Fibroblast of pulmonary artery (primary cell): ENCODE data around the gene SSNA1.

Experiments used
- DNase-seq: peaks from one replicate; pipeline ENCODE4 v3.0.0-alpha.2; 2010; ENCODE audit warnings: low read depth
- H3K4me3 ChIP-seq: replicated peaks from 2 replicates; pipeline ENCODE4 v1.5.1; 2011; ENCODE audit warnings: low read depth, mild to moderate bottlenecking, control low read depth, low read length, moderate library complexity
- CTCF ChIP-seq: IDR thresholded peaks from 2 replicates; pipeline ENCODE4 v1.5.1; 2011; ENCODE audit warnings: mild to moderate bottlenecking, control low read depth, low read length, inconsistent platforms; ENCODE audit errors: missing control alignments

The SSNA1 gene

GRCh38 chr9:137188490-137189296 lies at the start of gene SSNA1, which contains the start of gene ANAPC2:
TSS of gene SSNA1 (plus strand) at chr9:137188676. CDS start at chr9:137188727, 51 bp downstream.
TSS of gene ANAPC2 (minus strand) at chr9:137188560. CDS start at chr9:137188532, 28 bp downstream.
- DNase-seq = peak; percentile 96
- peak; percentile 43 for TF ChIP-seq CTCF
- H3K4me3 ChIP-seq = peak within 1 kb of the TSS; percentile 94

GRCh38 chr9:137138722-137139467 lies 49.6 kb upstream of the SSNA1 start, which contains the start of gene GRIN1:
TSS of gene GRIN1 (plus strand) at chr9:137139154. CDS start at chr9:137139487, 333 bp downstream.
- peak; percentile 34 for DNase-seq
- H3K4me3 ChIP-seq = no peak within 1 kb of the TSS
- TF ChIP-seq CTCF = no peak

- no peak for DNase-seq
- H3K4me3 ChIP-seq = no peak overlapping the region
- TF ChIP-seq CTCF = no peak
Observed at GRCh38 chr9:137139468-137140150, 48.9 kb upstream of the SSNA1 start.

- DNase-seq = no peak
- TF ChIP-seq CTCF = no peak
- no peak overlapping the region for H3K4me3 ChIP-seq
Observed at GRCh38 chr9:137140151-137141012, 48.1 kb upstream of the SSNA1 start.

GRCh38 chr9:137141050-137141810 lies 47.2 kb upstream of the SSNA1 start:
- TF ChIP-seq CTCF = no peak
- H3K4me3 ChIP-seq = no peak overlapping the region
- DNase-seq = no peak
